HG03469 (cell line): ENCODE data around the gene KCNC3.

ENCODE experiments used
- ATAC-seq: cut with Tn5 transposase; IDR thresholded peaks from one replicate; pipeline ENCODE4 v1.9.1; 2021; ENCODE audit warnings: mild to moderate bottlenecking, moderate library complexity, moderate number of reproducible peaks; ENCODE audit not compliant: unreplicated experiment

The KCNC3 gene

GRCh38 chr19:50280074-50280473 lies 49.1 kb downstream of the KCNC3 start:
- ATAC-seq = no peak

- ATAC-seq = no peak
Measured at GRCh38 chr19:50277966-50278580, 51.1 kb downstream of the KCNC3 start.

- ATAC-seq = no peak
Measured at GRCh38 chr19:50276370-50277063, 52.7 kb downstream of the KCNC3 start.

- no peak for ATAC-seq
Measured at GRCh38 chr19:50275577-50276368, 53.4 kb downstream of the KCNC3 start.

GRCh38 chr19:50273821-50274220 lies 55.4 kb downstream of the KCNC3 start:
- ATAC-seq = no peak

GRCh38 chr19:50272263-50272897 lies 56.8 kb downstream of the KCNC3 start:
- ATAC-seq = no peak

GRCh38 chr19:50269653-50270052 lies 59.5 kb downstream of the KCNC3 start:
- no peak for ATAC-seq

- no peak for ATAC-seq
Measured at GRCh38 chr19:50268501-50268900, 60.7 kb downstream of the KCNC3 start.

GRCh38 chr19:50268041-50268440 lies 61.1 kb downstream of the KCNC3 start:
- ATAC-seq = no peak

GRCh38 chr19:50266896-50267295 lies 62.3 kb downstream of the KCNC3 start:
- no peak for ATAC-seq

- ATAC-seq = no peak
Measured at GRCh38 chr19:50266041-50266440, 63.1 kb downstream of the KCNC3 start.

GRCh38 chr19:50264483-50265186 lies 64.5 kb downstream of the KCNC3 start:
- ATAC-seq = no peak

- ATAC-seq = no peak
Measured at GRCh38 chr19:50263176-50263575, 66.0 kb downstream of the KCNC3 start.
